Measurements from ENCODE around the gene BACH2. TPM values are rescaled to one million over a fixed set of nuclear protein-coding genes. Genes with fewer than 3 reads are reported as not detected.
A peak's percentile ranks its signal among the peaks of the same experiment; 100 is the strongest.
"Not testable (repeated sequence)": the region's sequence is repeated elsewhere in the genome, so short reads cannot be mapped to it uniquely, and the experiment has no call there.

BACH2 gene
- total RNA-seq, 1 donor from 2014 or later = 1.2 TPM

DNA sequence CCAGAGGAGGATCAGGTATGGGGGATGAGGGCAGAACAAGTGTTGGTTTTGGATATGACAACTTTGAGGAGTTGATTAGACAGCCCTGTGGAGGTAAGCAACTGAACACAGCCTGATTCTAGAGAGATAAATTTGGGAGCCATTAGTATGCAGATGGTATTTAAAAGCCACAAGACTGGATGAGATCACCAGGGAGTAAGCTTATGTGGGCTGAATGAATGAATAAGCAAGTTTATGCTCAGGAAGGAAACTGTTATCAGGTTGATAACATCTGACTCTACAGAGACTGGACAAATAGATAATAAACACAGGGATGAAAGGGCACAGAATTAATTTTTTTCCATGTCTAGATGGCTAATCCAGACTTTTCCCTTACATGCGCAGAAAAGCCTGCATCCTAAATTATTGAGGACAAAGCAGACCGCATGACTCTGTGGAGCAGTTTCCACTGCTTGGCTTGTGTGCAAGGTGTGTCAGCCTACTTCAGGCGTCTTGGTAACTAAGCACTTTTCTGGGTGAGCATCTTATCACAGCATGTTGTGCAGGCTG, 251.7 kb downstream of the BACH2 start:
- no peak for DNase-seq (ENCODE audit: extremely low read depth, low read depth, low spot score)

DNA sequence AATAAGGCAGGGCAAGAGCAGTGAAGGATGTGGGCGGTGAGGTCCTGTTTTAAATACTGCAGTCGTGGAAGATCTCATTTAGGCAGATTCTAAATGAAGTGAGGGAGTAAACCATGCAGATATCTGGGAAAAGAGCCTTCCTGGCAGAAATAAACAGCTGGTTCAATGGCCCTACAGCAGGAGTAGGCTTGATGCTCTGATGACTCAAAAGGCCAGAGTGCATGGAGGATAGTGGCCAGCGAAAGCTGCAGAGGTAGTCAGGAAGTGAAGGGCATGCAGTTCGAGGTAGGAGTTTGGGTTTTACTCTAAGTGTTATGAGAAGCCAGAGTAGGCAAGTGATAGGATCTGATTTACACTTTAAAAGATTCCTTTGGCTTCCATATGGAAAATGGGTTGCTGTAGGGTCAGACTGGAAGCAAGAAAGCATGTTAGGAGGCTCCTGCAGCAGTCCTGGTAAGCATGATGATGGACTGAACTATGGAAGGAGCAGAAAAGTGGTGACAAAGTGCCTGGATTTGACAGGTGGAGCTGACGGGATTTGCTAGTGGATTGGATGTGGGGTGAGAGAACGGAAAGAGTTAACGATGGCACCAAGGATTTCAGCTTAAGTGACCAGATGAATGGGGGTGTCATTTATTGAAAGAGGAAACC, 252.3 kb downstream of the BACH2 start:
- no peak for DNase-seq (ENCODE audit: extremely low read depth, low read depth, low spot score)

DNA sequence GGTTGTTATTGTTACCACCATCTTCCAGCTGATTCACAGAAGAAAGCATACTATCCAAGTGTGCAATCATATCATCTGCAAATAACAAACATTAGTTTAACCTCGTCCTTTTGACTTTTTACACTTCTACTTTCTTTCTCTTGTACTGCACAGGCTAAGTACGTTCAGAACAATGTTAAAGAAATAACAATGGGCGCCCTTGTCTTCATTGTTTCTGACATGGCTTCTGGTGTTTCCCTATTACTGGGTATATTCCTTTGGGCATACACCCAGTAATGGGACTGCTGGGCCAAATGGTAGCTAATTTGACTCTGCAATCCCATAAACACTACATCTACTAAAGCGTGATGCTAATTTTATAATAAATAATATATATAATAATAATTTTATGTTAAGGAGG, 255.7 kb downstream of the BACH2 start:
- DNase-seq (ENCODE audit: extremely low read depth, low read depth, low spot score) = no peak

DNA sequence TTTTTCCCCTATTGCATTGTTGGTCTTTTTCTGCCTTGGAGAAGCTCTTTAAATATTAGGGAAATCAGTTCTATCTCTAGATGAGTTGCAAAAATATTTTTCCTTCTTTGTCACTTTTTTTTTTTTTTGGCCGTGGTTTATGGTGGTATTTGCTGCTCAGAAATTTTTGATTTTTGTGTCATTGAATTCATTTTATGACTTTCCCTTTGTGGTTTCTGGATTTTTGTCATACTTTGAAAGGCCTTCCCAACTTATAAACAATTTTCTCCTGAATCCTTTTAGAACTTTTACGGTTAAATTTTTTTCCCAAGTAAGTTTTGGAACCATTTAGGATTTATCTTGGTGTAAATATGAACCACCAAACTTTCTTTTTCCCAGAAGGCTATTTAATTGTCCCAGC, 256.7 kb downstream of the BACH2 start:
- no peak for DNase-seq (ENCODE audit: extremely low read depth, low read depth, low spot score)

DNA sequence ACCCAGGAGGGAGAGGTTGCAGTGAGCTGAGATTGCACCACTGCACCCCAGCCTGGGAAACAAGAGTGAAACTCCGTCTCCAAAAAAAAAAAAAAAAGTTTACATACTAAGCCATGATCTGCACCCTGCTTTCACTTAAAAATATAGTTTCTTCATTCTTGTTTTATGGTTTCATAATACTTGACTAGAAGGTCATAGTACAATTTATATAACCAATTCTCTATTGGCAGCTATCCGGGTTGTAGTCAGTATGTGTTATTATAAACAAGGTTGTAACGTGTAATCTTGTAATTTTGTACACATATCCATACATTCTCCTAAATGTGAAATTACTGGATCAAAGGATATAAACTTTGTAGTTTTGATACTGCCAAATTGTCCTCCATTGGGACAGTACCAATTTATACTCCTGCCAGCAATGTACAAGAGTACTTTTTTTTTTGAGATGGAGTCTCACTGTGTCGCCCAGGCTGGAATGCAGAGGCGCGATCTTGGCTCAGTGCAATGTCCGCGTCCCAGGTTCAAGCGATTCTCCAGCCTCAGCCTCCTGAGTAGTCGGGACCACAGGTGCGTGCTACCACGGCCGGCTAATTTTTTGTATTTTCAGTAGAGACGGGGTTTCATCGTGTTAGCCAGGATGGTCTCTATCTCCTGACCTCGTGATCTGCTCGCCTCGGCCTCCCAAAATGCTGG, 257.5 kb downstream of the BACH2 start:
- no peak for DNase-seq (ENCODE audit: extremely low read depth, low read depth, low spot score)

DNA sequence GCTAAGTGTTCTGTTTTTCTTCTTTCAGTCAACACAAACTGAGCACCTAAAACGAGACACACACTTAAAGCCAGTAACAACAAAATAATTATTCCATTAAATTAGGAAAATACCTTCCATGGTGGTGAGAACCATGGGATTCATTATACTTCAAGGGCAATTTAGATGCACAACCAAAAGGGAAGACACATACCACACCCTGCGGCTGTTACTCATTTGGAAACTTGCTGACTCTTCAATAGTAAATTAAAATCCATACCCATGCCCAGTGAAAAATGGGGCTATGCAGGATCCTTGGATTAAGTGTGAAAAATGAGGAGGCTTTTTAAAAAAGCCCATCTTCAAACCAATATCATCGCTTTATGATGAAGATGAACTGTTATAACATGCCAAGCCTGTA, 259.7 kb downstream of the BACH2 start:
- DNase-seq (ENCODE audit: extremely low read depth, low read depth, low spot score) = no peak

DNA sequence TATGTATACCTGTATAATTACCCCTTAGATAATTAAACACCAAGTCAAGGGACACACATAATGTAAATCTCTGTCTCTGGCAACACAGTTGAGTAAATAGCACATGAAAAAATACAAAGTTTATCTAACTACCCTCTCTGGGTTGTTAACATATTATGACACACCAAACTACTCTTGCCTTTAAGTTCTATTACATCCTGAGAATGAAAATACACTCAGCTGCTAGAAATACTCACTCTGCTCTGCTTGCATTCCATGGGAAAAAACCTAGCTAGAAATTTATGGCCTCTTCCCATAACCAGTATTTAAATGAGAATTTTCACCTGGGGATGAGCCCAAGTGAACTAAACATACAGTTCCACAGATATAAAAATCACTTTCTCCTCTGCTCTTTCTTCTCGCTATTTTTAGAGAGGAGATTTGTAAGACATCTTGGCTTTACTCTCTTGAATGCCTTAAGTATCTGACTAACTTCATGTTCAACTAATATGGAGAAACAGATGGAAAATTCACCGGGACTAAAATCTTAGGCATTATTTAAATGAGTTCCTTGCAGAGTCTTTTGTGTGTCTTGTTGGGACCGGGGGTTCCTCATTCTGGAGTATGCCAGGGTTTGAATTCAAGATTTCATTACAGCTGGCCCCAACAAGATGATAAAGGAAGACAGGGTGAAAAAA, 261.5 kb downstream of the BACH2 start:
- no peak for DNase-seq (ENCODE audit: extremely low read depth, low read depth, low spot score)

DNA sequence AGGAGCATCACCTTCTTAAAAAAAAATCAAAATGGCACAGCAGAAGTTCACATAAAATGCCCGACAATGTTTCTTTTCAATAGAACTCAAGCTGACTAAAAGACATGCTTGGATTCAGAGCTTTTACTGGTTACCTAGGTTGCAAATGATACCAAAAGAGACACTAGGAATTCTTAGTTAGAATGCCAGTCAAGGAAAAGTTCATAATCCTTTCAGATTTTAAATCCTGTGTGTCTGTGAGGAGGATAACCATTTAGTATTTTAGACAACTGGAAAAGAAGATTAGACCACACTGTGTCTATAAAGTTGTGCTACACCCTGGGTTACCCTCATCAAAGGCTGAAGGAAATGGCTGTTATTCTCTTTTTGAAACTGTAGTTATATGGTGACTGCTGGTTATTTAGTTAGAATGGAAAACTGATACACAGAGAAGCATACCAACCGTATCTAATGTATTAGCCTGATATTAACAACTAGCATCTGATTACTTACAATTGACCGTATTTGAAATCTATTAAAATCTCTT, 262.8 kb downstream of the BACH2 start:
- no peak for DNase-seq (ENCODE audit: extremely low read depth, low read depth, low spot score)

DNA sequence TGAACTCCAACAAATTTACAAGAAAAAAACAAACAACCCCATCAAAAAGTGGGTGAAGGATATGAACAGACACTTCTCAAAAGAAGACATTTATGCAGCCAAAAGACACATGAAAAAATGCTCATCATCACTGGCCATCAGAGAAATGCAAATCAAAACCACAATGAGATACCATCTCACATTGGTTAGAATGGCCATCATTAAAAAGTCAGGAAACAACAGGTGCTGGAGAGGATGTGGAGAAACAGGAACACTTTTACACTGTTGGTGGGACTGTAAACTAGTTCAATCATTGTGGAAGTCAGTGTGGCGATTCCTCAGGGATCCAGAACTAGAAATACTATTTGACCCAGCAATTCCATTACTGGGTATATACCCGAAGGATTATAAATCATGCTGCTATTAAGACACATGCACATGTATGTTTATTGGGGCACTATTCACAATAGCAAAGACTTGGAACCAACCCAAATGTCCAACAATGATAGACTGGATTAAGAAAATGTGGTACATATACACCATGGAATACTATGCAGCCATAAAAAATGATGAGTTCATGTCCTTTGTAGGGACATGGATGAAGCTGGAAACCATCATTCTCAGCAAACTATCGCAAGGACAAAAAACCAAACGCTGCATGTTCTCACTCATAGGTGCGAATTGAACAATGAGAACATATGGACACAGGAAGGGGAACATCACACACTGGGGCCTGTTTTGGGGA, 264.0 kb downstream of the BACH2 start:
- not testable (repeated sequence) for DNase-seq (ENCODE audit: extremely low read depth, low read depth, low spot score)

DNA sequence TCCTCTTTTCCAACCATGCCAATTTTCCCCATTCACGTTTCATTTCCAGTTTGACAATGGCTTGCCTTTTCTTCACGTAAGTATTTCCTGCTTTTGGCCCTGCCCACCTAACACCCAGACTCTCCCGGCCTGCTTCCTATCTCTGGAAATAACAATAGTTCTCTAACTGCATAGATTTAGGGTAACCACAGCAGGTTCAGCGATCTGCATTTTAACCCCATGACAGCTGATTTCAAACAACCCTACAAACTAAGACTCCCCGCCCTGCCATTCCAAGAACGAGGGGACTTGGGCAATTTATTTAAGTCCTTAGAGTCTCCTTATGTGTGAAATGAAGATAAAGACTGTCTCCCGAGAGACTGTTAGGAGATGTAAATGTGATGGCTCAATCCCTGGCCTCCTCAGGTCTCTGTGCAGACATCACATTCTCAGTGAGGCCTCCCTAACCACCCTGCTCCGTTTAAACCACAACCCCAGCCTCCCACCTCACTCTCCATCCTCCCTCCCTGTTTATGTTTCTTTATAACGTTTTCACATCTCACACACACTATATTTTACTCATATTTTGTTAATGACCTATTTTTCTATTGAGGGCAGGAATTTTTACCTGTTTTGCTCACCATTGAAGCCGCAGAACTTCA, 267.5 kb downstream of the BACH2 start:
- DNase-seq (ENCODE audit: extremely low read depth, low read depth, low spot score) = no peak

DNA sequence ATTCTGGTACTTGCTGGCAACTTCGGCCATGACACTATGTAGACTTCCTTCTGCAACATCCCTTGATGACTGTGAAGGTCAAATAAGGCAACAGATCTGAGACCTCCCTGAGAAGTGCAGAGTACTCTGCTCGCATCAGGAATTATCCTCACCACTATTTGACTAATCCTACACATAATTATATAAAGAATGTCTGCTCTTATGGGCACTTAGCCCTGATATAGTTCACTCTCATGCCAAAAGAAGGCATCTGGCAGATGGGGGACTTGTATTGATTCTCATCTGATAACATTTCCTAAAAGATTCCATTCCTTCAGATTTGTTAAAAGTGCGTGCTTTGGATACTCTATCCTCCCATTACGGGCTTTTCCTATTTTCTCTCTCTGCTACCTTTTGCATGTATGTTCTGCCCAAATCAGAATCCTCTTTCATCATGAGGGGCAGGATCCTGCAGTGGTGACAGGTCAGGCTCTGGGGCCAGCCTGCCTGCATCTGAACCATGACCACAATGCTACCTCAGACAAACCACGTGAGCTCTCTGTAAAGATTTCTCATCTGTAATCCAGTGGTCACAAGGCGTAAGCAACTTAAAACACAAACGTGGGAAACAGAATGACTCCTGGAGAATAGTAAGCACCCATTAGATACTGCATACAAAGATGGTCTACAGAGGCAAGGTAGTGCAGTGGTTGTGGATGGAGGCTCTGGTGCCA, 268.4 kb downstream of the BACH2 start:
- no peak for DNase-seq (ENCODE audit: extremely low read depth, low read depth, low spot score)

DNA sequence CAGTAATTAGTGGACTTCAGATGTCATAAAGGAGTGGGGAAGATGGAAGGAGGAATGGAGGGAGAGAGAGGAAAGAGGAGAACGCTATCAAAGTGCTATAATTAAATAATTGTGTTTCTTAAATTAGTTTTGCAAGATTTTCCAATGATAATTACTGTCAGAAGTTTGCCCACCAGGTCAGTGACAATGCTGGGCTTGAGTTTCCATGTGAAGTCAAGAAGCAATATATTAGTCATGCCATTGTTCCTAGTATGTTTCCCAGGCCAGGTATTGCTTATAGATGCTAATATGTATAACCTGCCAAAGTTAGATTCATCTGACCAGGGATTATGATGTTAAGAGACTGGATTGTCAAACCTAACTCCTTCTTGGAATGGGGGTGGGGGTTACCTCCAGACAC, 270.4 kb downstream of the BACH2 start:
- no peak for DNase-seq (ENCODE audit: extremely low read depth, low read depth, low spot score)

DNA sequence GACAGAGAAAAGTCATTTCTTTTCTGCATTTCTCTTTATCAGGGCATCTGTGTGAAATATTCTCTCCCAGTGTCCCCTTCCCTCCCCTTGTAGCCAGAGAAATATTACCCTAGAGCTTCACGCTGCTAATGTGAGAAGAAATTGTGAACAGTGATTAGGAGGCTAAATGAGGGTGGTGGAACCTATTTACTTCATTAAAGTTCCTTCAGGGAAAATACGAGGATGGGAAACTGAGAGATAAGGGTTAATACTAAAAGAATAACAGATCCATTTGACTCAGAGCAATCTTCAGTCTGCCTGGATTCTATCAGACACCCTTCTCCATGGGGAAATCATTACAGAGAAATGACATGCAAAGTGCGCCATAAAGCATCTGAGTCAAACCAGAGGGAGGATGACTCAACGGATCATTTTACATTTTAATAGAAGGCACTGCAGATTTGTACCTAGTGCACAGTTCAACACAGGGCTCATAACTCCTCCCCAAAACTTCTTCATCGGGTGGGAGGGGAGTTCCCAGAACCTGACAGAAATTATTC, 271.1 kb downstream of the BACH2 start:
- no peak for DNase-seq (ENCODE audit: extremely low read depth, low read depth, low spot score)

DNA sequence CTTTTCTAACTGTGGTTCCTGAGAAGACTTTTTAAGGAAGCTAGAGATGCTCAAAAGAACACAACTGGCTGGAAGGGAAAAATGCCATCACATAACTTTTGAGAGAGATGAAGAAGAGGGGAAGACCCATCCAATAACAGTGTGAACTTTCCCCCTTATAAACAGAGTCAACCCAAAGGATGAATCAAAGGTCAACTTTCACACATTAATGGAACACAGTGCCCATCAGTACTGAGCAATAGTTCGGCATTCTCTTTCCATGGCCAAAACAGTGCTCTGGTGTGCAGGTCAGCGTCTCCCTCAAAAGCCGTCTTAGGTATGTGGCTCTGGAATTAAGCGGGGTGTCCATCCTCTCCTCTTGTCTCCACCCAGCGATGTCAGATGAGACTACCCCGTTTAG, 272.0 kb downstream of the BACH2 start:
- DNase-seq (ENCODE audit: extremely low read depth, low read depth, low spot score) = no peak

DNA sequence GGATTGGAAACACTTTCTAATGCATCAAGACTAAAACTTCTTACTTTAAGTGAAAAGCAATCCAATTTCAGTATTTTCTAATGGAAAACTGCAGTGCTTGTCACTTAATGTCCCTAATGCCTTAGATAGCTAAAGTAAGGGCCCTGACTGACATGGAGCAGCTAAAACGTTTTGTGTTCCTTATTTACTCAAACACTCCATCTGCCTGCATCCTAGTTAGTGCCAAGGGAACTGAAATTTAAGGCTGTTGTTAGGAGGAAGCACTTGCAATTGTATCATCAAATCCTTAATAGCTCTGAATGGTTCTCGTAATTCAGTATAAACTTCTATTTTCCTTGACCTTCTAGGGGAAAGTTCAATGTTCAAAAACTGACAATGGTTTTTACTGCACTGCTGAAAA, 274.9 kb downstream of the BACH2 start:
- no peak for DNase-seq (ENCODE audit: extremely low read depth, low read depth, low spot score)

DNA sequence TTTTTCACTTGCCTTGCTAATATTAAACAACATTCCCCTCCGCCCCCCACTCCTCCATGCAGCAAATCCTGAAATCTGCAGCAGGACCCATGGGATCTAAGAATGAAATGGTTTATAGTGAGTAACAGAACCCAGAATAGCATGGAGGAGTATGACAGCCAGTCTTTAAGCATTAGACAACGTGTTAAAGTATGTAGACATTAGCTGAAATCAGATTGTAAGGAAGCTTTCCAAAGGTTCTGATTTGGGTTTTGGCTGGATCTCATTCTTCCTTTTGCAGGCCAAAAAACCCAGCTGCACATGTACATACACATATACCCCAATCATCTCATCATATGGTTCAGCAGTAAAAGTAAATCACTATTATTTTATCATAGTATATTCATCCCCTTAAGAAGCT, 275.9 kb downstream of the BACH2 start:
- DNase-seq (ENCODE audit: extremely low read depth, low read depth, low spot score) = no peak

DNA sequence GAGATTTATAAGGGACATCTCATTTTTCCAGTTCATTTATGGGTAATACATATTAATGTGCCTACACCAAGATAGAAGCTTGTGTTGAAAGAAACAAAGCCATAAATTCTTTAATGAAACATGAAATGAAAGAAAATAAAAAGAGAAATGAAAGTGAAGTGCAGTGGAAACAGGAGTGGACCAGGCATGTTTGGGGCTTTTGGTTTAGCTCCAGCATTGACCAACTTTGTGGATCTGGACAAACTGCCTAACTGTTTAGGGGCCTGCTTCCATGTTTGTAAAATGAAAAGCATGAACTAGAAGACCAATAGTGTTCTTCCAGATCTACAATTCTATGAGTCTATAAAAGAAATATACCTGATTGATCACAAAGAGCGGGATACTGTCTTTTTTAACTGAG, 277.4 kb downstream of the BACH2 start:
- no peak for DNase-seq (ENCODE audit: extremely low read depth, low read depth, low spot score)

DNA sequence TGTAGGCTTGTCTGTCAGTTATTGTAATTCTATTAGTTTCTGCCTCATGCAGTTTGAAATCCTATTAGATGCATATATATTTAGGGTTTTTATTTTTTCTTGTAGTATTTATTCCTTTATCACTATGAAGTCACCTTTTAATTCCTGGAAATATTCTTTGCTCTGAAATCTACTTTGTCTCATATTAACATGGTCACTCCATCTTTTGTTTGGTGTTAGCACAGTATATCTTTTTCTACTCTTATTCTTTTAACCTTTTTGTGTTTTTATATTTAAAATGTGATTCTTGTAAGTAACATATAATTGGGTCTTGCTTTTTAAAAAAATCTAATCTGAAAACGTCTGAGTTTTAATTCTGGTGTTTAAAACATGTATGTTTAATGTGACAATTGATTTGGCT, 280.8 kb downstream of the BACH2 start:
- DNase-seq (ENCODE audit: extremely low read depth, low read depth, low spot score) = no peak

DNA sequence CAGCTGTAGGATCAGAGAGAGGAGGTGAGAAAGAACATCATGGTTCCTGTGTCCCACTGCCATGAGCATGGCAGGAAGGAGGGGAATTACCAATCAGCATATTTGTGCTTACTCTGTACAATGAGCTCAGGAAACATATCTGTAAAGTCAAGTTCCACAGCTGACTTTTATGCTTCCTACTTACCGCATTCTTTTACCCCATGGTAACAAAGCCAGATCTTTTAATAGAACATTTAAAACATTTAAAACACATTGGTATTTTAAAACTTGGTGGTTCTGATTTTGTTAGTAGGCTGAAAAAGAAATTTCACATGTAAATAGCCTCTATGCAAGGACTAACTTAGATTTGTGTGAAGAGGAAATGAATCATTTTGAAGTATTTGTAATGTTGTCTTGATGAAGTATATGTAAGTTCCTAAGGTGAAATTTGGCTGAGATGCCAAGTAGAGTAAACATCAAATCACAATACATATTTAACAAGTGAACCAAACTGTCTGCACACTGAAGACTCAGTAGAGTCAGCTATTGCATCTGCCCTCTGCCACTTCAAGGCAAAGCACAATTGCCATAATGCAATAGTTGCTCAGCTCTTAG, 287.6 kb downstream of the BACH2 start:
- DNase-seq (ENCODE audit: extremely low read depth, low read depth, low spot score) = peak; percentile 72
